ENCODE results near the gene NKD2.
"Not testable (repeated sequence)": the region's sequence is repeated elsewhere in the genome, so short reads cannot be mapped to it uniquely, and the experiment has no call there.

The NKD2 gene

DNA sequence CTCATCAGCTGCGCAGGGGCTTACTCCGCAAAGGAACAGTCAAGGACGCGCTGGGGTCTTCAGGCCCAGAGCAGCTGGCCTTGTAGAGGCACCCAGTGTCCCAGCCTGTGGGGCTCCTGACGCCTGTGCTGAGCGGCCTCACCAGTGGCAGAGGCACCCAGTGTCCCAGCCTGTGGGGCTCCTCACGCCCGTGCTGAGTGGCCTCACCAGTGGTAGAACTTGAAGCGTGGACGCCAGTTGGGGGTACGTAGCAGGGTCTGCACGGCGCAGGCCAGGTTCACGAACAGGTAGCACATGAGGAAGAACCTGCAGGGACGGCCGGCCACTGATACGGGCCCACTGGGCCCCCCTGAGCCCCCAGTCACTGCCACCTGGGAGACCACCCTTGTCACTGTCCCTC is 67.3 kb downstream of the NKD2 start:
- DNase-seq, result no peak

DNA sequence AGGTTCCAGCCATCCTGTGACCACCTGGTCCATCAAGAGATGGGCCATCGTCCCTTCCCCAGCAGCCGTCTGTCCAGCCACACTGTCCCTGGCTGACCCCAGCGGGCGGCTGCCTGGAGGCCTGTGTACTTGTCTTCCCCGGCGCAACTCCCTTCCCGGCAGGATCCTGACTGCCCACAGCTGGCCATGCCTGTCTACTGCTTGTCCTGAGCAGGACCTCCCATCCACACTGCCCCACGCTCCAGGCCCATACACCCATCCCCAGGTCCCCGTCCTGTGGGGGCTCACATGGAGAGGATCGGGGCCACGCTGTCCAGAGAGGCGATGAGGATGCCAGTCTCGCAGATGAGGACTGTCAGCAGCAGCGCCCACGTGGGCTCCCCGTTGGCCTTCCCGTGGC is 67.8 kb downstream of the NKD2 start:
- DNase-seq, result no peak

DNA sequence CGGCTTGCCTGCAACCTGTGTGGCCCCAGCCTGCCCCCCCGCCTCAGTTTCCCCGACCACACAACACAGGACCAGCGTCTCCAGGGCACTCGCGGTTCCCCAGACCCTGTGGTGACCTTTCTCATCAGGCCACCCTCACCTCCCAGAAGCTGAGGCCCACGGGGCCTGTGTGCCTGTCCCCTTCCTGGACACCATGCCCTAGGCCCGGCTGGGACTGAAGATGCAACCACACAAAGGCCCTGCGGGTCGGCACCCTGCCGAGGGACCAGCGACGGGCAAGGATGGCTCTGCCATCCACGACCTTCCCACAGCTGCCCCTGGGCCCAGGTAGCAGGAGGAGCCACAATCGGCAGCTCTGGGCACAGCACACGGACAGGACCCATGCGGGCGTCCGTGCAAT is 68.4 kb downstream of the NKD2 start:
- DNase-seq, result no peak

DNA sequence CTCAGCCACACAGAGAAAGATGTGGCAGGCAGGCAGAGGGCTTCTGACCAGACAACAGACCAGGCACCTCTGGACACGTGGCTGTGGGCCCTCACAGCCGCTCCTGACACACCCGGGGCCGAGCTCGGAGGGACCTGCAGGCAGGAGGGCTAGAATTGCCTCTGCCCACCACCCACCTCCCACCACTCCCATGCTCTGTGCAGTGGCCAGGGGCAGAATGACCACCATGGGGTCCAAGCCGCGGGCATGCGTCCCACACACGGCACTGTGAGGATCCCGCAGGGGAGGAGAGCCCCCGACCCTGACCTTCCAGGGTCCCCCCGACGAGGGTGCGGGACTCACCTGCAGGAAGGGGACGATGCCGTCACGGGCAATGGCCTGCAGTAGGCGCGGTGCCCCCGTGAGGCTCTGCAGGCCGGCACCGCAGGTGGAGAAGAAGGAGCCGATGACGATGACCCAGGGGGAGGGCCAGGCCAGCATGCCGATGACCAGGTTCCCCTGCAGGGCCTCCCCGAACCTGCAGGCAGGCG is 69.0 kb downstream of the NKD2 start:
- no peak for DNase-seq

DNA sequence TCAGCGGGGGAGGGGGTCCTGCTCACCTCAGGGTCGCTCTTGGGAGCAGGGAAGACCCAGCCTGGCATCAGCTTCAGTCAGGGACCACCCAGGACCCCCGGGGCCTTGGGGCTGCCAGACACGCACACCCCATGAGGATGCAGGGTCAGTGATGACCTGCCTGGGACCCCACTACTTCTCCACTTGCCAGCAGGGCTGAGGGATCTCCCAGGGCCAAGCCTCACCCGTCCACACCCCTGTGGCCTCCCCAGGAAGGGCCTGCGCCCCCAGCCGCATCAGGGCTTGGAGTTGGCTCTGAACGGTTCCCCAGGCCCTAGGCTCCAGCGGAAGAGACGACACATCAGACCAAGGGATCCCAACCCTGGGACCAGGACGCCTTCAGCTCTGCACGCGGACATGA is 69.6 kb downstream of the NKD2 start:
- no peak for DNase-seq

DNA sequence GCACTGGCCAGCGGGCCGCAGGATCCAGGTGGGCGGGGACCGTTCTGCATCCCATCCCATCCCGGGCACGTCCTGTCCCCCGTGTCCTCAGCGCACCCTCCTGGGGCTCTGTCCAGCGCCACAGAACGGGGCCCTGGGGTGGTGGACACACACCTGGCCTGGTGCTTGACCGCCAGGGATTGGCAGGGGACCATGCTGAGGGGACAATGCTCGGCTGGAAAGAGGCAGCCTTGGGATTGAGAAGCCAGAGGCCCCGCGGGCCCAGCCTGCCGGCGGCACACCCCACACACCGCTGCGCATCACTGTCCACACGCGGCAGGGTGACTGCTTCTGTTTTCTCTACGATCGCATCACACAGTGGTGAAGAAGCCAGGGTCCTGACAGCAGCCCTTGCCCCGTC is 70.2 kb downstream of the NKD2 start:
- no peak for DNase-seq

DNA sequence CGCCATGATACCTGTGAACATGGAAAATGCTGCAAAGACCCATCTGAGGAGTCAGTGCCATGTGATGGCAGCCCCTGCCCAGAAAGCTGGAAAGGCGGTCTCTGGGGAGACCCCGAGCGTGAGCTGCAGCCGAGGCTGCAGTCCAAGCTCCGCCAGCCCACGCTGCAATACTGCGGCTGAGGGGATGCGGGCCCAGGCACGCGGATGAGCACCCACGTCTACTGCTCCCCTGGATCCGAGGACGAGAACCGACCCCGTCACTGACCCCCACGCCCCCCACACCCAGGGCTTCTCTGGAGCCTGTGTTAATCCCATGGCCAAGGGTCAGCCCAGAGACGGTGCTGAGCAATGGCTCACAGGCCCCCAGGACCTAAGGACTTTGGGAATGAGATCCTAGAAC is 70.9 kb downstream of the NKD2 start:
- no peak for DNase-seq

DNA sequence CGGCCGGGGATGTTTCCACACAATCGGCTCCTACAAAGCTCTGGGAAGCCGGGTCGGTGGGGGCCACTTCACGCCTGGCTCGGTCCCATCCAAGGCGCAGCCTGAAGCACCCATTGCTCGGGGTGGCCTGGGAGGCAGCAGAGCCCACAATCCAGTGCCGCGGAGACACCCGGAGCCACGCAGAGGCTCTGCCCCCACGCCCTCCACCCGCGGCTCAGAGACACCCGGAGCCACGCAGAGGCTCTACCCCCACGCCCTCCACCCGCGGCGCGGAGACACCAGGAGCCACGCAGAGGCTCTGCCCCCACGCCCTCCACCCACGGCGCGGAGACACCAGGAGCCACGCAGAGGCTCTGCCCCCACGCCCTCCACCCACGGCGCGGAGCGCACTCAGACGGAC is 71.4 kb downstream of the NKD2 start:
- DNase-seq, result no peak

DNA sequence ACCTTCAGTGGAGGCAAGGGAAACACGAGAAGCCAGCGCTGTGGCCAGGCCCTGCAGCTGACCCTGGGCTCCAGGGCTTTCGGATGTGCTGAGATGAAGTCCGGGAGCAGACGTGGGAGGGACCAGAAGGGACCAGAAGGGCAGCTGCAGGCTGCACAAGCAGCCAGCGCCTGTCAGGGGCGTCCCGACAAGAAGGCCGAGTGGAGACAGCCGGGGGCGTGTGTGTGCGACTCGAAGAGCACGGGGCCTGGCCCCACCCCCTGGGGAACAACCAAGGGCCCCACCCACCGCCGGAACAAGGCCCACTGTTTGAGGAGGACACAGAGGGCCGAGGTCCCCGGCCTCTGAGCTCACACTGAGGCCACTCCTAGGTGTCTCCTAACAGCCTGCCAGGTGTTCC is 71.8 kb downstream of the NKD2 start:
- DNase-seq, result no peak

DNA sequence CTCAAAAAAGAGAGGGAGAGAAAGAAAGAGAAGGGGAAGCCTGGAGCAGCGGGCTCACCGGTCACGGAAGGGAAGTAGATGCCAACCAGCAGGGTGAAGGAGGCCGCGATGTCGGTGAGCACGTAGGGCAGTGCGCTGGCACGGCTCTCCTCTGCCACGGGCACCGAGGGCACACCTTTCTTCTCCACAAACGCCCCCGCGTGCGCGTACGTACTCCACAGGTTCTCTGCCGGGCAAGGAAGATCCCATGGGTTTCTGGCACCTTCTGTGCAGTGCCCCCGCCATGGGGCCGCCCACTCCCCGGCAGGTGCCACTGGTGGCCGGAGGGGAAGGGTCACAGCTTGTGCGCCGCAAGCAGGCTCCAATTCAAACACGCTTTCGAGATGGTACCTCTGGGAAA is 72.9 kb downstream of the NKD2 start:
- DNase-seq, result no peak

DNA sequence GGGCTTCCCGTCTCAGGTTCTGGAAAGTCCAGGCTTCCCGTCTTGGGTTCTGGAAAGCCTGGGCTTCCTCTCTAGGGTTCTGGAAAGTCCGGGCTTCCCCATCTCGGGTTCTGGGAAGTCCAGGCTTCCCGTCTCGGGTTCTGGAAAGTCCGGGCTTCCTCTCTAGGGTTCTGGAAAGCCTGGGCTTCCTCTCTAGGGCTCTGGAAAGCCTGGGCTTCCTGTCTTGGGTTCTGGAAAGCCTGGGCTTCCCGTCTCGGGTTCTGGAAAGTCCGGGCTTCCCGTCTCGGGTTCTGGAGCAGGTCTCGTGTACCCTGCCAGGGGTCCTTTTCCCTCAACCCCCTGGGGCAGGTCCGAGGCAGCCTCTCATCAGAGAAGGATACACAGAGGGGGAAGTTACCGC is 74.4 kb downstream of the NKD2 start:
- not testable (repeated sequence) for DNase-seq

DNA sequence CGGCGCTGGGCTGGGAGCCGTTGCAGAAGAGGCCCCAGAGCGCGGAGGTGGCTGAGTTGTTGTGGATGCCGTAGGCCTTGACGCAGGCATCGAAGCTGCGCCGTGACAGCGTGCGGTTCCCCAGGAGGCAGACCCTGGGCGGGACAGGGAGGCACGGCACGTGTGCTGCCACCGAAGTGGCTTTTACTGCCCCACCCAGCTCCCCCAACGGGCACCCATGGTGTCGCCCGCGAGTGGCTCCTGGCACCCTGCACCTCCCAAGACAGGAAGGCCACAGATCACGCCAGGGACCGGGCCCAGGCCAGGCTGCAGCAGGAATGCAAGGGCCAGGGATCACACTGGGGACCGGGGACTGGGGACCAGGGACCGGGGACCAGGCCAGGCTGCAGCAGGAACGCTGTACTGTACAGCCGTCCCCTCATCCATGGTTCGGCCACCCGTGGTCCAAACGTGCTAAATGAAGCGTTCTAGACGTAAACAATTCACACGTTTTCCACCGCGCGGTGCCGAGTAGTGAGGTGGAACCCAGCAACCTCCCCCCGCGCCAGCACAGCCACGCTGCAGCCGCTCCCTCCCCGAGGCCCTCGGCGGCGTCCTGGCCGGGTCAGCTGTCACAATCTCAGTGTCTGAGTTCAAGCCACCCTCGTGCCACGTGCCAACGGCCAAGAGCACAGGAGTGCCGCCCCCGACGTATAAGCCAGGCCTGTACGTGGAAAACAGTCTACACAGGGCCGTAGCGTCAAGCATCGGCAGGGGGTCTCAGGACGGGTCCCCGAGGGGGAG is 75.4 kb downstream of the NKD2 start:
- DNase-seq, result no peak

DNA sequence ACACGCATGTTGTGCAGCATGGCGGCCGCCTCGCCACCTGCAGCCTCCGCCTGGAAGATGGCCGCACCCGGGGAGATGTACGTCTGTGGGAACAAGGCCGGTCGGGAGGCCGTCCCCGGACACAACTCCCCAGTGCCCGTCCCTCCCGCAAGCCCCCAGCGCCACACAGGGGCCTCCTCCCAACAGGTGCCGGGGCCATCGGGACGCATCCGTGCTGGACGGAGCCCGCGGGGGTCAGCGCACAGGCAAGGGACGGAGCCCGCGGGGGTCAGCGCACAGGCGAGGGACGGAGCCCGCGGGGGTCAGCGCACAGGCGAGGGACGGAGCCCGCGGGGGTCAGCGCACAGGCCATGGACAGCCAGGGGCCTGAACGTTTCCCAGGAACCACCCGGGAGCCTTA is 76.8 kb downstream of the NKD2 start:
- DNase-seq, result no peak

DNA sequence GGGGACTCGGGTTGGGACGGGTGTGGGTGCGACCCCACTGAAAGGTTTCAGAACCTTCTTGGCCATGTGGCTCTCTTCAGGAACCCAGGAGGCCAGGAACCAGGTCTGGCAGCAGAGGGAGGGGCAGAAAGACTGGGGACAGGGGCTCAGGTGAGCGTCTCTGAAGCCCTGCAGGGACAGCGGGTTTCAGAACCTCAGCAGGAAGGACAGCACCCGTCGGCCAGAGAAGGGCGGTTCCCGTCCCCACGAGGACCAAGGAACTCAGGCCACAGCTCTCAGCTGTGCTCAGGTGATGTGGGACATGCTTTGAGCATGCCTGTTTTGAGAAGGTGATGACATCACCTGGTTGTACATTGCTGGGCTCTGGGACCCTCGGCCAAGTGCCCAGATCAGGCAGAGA is 77.5 kb downstream of the NKD2 start:
- no peak for DNase-seq

DNA sequence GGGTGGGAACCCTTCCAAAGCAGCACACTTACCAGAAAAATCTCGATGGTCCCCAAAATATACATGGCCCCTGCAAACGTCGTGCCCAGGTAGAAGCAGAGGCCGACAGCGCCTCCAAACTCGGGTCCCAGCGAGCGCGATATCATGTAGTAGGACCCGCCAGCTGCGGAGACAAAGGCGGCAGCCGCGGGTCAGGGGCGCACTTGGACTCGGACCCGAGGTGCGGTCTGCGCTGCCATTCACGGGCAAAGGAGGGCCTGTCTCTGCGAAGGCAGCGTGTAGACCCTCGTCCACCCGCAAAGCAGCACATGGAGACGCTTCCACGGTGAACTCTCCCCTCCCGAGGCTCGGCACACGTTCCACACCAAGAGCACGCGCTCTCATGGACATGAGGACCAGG is 78.3 kb downstream of the NKD2 start:
- DNase-seq, result no peak

DNA sequence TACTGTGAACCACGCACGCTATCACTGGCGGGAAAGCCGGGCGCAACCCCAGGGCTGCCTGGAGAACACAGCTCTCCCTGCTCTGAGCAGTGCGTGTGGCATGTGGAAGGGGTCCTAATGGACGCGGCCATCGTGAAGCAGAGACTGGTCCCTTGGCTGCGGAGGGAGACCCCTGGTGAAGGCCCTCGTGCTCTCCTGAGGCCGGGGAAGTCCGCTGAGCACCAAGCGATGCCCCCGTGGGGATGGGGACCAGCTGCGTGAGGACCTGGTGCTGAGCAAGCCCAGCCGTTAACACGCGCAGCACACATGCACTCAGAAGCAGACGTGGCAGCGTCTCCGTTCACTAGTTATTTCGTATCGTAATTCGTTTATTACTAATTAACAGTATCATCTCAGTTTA is 78.8 kb downstream of the NKD2 start:
- DNase-seq, result no peak

DNA sequence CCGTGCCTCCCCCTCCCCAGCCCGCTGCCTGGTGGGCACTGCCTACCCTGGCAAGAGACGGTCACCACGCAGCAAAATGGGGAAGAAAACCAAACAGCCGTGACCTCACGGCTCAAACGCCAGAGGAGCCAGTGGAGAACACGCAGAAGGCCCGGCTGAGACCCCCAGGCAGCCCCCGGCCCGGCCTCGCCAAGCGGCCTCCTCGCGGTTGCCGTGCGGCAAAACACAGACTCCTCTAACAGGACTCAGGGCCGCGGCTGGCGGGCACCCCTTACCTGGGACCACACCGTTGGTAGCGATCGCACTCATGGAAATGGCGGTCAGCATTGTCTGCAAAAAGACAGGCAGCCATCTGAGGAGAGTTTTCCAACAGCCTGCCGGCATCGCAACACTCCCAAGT is 79.4 kb downstream of the NKD2 start:
- no peak for DNase-seq
